ENCODE results near the gene PRH1. TPM values are rescaled to one million over a fixed set of nuclear protein-coding genes. Genes with fewer than 3 reads are reported as not detected.
A peak's percentile ranks its signal among the peaks of the same experiment; 100 is the strongest.

The PRH1 gene
- total and polyA plus RNA-seq, 2 of the 8 experiments (the other 6 are each of a cell fraction or from before 2014, with no cell fraction given), result 4.5 to 6.5 TPM

- no peaks in the 10 kb centered on the region; a peak in 1 of 7 replicates for H3K4me1 ChIP-seq (replicated peaks in 1 of 4; ENCODE audit: control insufficient read depth in 3 of 4, insufficient read depth in 4 of 4, low read length in 3 of 4)
- ChIA-PET POLR2A (ENCODE audit: partially characterized antibody) (no interaction called here), CTCF (ENCODE audit: partially characterized antibody) (interaction anchor here (1.0 to 1.5 kb wide), 3 partner anchors 8 to 273 kb away, joined by 4 to 7 read pairs (median 5); no protein-coding TSS in a partner anchor)
- no peak overlapping the region for H4K8ac ChIP-seq (ENCODE audit: extremely low read depth, insufficient read depth, low read length)
- H3K4ac ChIP-seq (replicated peaks; ENCODE audit: insufficient read length, low read depth, low read length), result no peak overlapping the region
- no peaks in the 10 kb centered on the region for H3K9me3 ChIP-seq (ENCODE audit: insufficient read depth in 2 of 2, low read depth in 1 of 2, low read length in 1 of 2)
- no peak overlapping the region for H2BK15ac ChIP-seq (ENCODE audit: low read length)
- no peak overlapping the region for H2AK5ac ChIP-seq (ENCODE audit: low read depth, low read length)
- no peak overlapping the region for H3K4me3 ChIP-seq (ENCODE audit: extremely low read depth in 1 of 4, insufficient read depth in 2 of 4, low read depth in 3 of 4, low read length in 4 of 4)
- no peak overlapping the region for H4K5ac ChIP-seq (ENCODE audit: insufficient read length, low read depth, low read length)
- H3K79me2 ChIP-seq (ENCODE audit: control insufficient read depth in 1 of 2, insufficient read depth in 2 of 2, low read length in 2 of 2), result no peaks in the 10 kb centered on the region
- no peak overlapping the region for H2BK12ac ChIP-seq (ENCODE audit: low read depth, low read length)
- H3K14ac ChIP-seq (ENCODE audit: insufficient read length), result no peak overlapping the region
- FAIRE-seq (no peak), DNase-seq (ENCODE audit: low read depth in 1 of 2, low spot score in 2 of 2) (no peak)
- H3K4me2 ChIP-seq (ENCODE audit: insufficient read depth in 1 of 2, low read depth in 2 of 2, low read length in 2 of 2), result no peak overlapping the region
- H4K91ac ChIP-seq (replicated peaks; ENCODE audit: insufficient read length, low read length), result no peak overlapping the region
- H3K18ac ChIP-seq (ENCODE audit: extremely low read depth, low read length), result no peak overlapping the region
- H3K23ac ChIP-seq (ENCODE audit: insufficient read length), result no peak overlapping the region
- H3K23me2 ChIP-seq (ENCODE audit: low read depth, low read length), result no peaks in the 10 kb centered on the region
- H2BK120ac ChIP-seq (replicated peaks; ENCODE audit: low read depth, low read length), result no peak overlapping the region
- WGBS, 2 experiments (ENCODE audit: extremely low coverage in 1 of 2, insufficient coverage in 1 of 2, insufficient read length in 1 of 2, insufficient replicate concordance in 2 of 2, low coverage in 1 of 2, low lambda C conversion rate in 2 of 2, missing lambda C conversion rate in 1 of 2), result 84% methylated on average over 5 of the region's 5 CpGs; no CpG with 5 or more reads in 1 of the 2 experiments
- no peak overlapping the region for H2BK20ac ChIP-seq (ENCODE audit: low read length)
- H3K36me3 ChIP-seq (ENCODE audit: control insufficient read depth in 2 of 4, insufficient read depth in 4 of 4, low read length in 3 of 4), result no peaks in the 10 kb centered on the region
- no peaks in the 10 kb centered on the region for H3K27me3 ChIP-seq (replicated peaks in 1 of 4; ENCODE audit: control insufficient read depth in 3 of 4, extremely low read depth in 1 of 4, insufficient read depth in 3 of 4, low read length in 3 of 4)
- no peak overlapping the region for H3K56ac ChIP-seq (replicated peaks; ENCODE audit: insufficient read length, low read depth, low read length)
- no peaks in the 10 kb centered on the region for H4K20me1 ChIP-seq (replicated peaks in 1 of 2; ENCODE audit: control insufficient read depth in 1 of 2, insufficient read depth in 2 of 2, low read length in 2 of 2)
- TF ChIP-seq RXRA (IDR thresholded peaks at IDR 0.05; ENCODE audit: insufficient read depth, low read depth, low read length), result no peak
- no peak for TF ChIP-seq TBP (IDR thresholded peaks at IDR 0.05; ENCODE audit: low read depth, low read length)
- no peak for TF ChIP-seq POU5F1 (IDR thresholded peaks at IDR 0.05; ENCODE audit: low read depth, low read length)
- TF ChIP-seq BCL11A (IDR thresholded peaks at IDR 0.05; ENCODE audit: low read depth in 2 of 2, low read length in 2 of 2), result no peak
- TF ChIP-seq MAFK (IDR thresholded peaks at IDR 0.05; ENCODE audit: low read depth, low read length), result peak; percentile 66; the same call in 1 of the 2 replicates
- no peak for TF ChIP-seq TAF1 (IDR thresholded peaks at IDR 0.05; ENCODE audit: low read depth, low read length)
- H2AFZ ChIP-seq (ENCODE audit: low read length), result no peak overlapping the region
- H2BK5ac ChIP-seq (ENCODE audit: low read depth, low read length), result no peak overlapping the region
- no peaks in the 10 kb centered on the region; the same call in 1 of the 2 replicates for H3K79me1 ChIP-seq (ENCODE audit: low read depth, low read length)
- H3K9ac ChIP-seq (replicated peaks in 1 of 4; ENCODE audit: extremely low read depth in 1 of 4, low read depth in 3 of 4, low read length in 3 of 4), result no peak overlapping the region
- H3K27ac ChIP-seq (ENCODE audit: low read depth, low read length), result no peak overlapping the region
These were observed 42.2 kb upstream of the PRH1 start for GRCh38 chr12:10926269-10926668.

Measured in H1 (cell line).